H9 (cell line): Measurements from ENCODE around the gene WSCD2. TPM values are rescaled to one million over a fixed set of nuclear protein-coding genes. Genes with fewer than 3 reads are reported as not detected.

Source experiments
- DNase-seq: peaks from one replicate; pipeline ENCODE4 v3.0.0-alpha.2; 2017
- H2AFZ ChIP-seq: one replicate; pipeline ENCODE4 v1.6.1; 2013; ENCODE audit warnings: mild to moderate bottlenecking, low read length, control low read depth, moderate library complexity
- H2AK5ac ChIP-seq: 2 replicates; pipeline ENCODE4 v1.6.1; 2013; ENCODE audit warnings: low read length, control low read depth, mixed read lengths; ENCODE audit not compliant: insufficient read length
- H2BK120ac ChIP-seq: one replicate; pipeline ENCODE4 v1.6.1; 2013; ENCODE audit warnings: low read depth, mild to moderate bottlenecking, low read length, control low read depth, inconsistent platforms; ENCODE audit not compliant: poor library complexity, severe bottlenecking
- H2BK12ac ChIP-seq: 2 replicates; pipeline ENCODE4 v1.6.1; 2013; ENCODE audit warnings: low read length, control low read depth, mixed read lengths, low read depth; ENCODE audit not compliant: insufficient read length
- H2BK15ac ChIP-seq: 2 replicates; pipeline ENCODE4 v1.6.1; 2013; ENCODE audit warnings: low read depth, low read length, control low read depth
- H2BK20ac ChIP-seq: one replicate; pipeline ENCODE4 v1.6.1; 2013; ENCODE audit warnings: low read depth, mild to moderate bottlenecking, low read length, control low read depth, inconsistent platforms; ENCODE audit not compliant: poor library complexity, severe bottlenecking
- H2BK5ac ChIP-seq: 2 replicates; pipeline ENCODE4 v1.6.1; 2013; ENCODE audit warnings: low read length, control low read depth, mixed read lengths; ENCODE audit not compliant: insufficient read length
- H3K14ac ChIP-seq: 2 replicates; pipeline ENCODE4 v1.6.1; 2013; ENCODE audit warnings: low read length, control low read depth; ENCODE audit not compliant: insufficient read depth
- H3K18ac ChIP-seq: 2 replicates; pipeline ENCODE4 v1.6.1; 2013; ENCODE audit warnings: low read depth, mild to moderate bottlenecking, mixed read lengths, low read length, control low read depth; ENCODE audit not compliant: insufficient read length
- H3K23ac ChIP-seq: 2 replicates; pipeline ENCODE4 v1.6.1; 2013; ENCODE audit warnings: low read length, control low read depth, mixed read lengths, low read depth; ENCODE audit not compliant: insufficient read length
- H3K23me2 ChIP-seq: 2 replicates; pipeline ENCODE4 v1.6.1; 2013; ENCODE audit warnings: low read depth, mild to moderate bottlenecking, mixed read lengths, low read length, control low read depth; ENCODE audit not compliant: insufficient read length, poor library complexity, severe bottlenecking
- H3K27ac ChIP-seq: 2 replicates; pipeline ENCODE4 v1.5.1; 2013; ENCODE audit warnings: low read length, control low read depth, mixed read lengths, low read depth; ENCODE audit not compliant: insufficient read length
- H3K27me3 ChIP-seq: 2 replicates; pipeline ENCODE4 v1.6.1; 2013; ENCODE audit warnings: low read length, control low read depth, inconsistent platforms; ENCODE audit not compliant: insufficient read depth
- H3K4ac ChIP-seq: 2 replicates; pipeline ENCODE4 v1.6.1; 2013; ENCODE audit warnings: low read depth, mild to moderate bottlenecking, control low read depth, inconsistent platforms, low read length, moderate library complexity
- H3K4me1 ChIP-seq: 2 replicates; pipeline ENCODE4 v1.6.1; 2013; ENCODE audit warnings: low read length, control low read depth, inconsistent platforms; ENCODE audit not compliant: insufficient read depth
- H3K4me2 ChIP-seq: 2 replicates; pipeline ENCODE4 v1.6.1; 2013; ENCODE audit warnings: low read length, control low read depth, mixed read lengths; ENCODE audit not compliant: insufficient read length, insufficient read depth
- H3K56ac ChIP-seq: 2 replicates; pipeline ENCODE4 v1.6.1; 2013; ENCODE audit warnings: low read depth, mild to moderate bottlenecking, mixed read lengths, low read length, control low read depth; ENCODE audit not compliant: insufficient read length
- H3K79me1 ChIP-seq: 2 replicates; pipeline ENCODE4 v1.6.1; 2013; ENCODE audit warnings: low read depth, mild to moderate bottlenecking, moderate library complexity, low read length, control low read depth, inconsistent platforms; ENCODE audit not compliant: insufficient read depth, poor library complexity, severe bottlenecking
- H3K79me2 ChIP-seq: 2 replicates; pipeline ENCODE4 v1.6.1; 2013; ENCODE audit warnings: low read length, control low read depth, inconsistent platforms; ENCODE audit not compliant: insufficient read depth
- H3K9ac ChIP-seq: 2 replicates; pipeline ENCODE4 v1.6.1; 2013; ENCODE audit warnings: low read length, control low read depth, mixed read lengths; ENCODE audit not compliant: insufficient read length; ENCODE audit errors: extremely low read depth
- H3K9me3 ChIP-seq: one replicate; pipeline ENCODE4 v1.6.1; 2013; ENCODE audit warnings: low read depth, low read length, inconsistent platforms; ENCODE audit not compliant: control insufficient read depth
- H3T11ph ChIP-seq: one replicate; pipeline ENCODE4 v1.6.1; 2013; ENCODE audit warnings: mild to moderate bottlenecking, low read length, control low read depth, inconsistent platforms
- H4K20me1 ChIP-seq: one replicate; pipeline ENCODE4 v1.6.1; 2013; ENCODE audit not compliant: control insufficient read depth, insufficient read length, insufficient read depth
- H4K5ac ChIP-seq: 2 replicates; pipeline ENCODE4 v1.6.1; 2013; ENCODE audit warnings: low read depth, mild to moderate bottlenecking, mixed read lengths, low read length, control low read depth; ENCODE audit not compliant: insufficient read length
- H4K8ac ChIP-seq: replicated peaks from 2 replicates; pipeline ENCODE4 v1.6.1; 2013; ENCODE audit warnings: low read length, control low read depth, mixed read lengths, low read depth; ENCODE audit not compliant: insufficient read length
- H4K91ac ChIP-seq: 2 replicates; pipeline ENCODE4 v1.6.1; 2013; ENCODE audit warnings: low read depth, mild to moderate bottlenecking, moderate library complexity, mixed read lengths, low read length, control low read depth; ENCODE audit not compliant: insufficient read length
- H3K27ac Mint-ChIP-seq, 3 experiments: 2 replicates in 2 of 3; 3 replicates in 1 of 3; pipeline ENCODE4 v1.8.0; 2020 to 2021; ENCODE audit warnings: mixed read lengths in 3 of 3, mild to moderate bottlenecking in 1 of 3, moderate library complexity in 1 of 3
- H3K27me3 Mint-ChIP-seq: 2 replicates; pipeline ENCODE4 v1.8.0; 2021; ENCODE audit warnings: low read depth, mild to moderate bottlenecking, moderate library complexity, mixed read lengths
- H3K36me3 Mint-ChIP-seq, 3 experiments: 2 replicates in 2 of 3; 3 replicates in 1 of 3; pipeline ENCODE4 v1.8.0; 2020 to 2021; ENCODE audit warnings: low read depth in 3 of 3, mixed read lengths in 3 of 3; ENCODE audit not compliant: insufficient read depth in 1 of 3
- H3K4me1 Mint-ChIP-seq, 2 experiments: 2 replicates each; pipeline ENCODE4 v1.8.0; 2020; ENCODE audit warnings: mixed read lengths in 2 of 2
- H3K4me3 Mint-ChIP-seq, 2 experiments: 2 replicates in 1 of 2; 3 replicates in 1 of 2; pipeline ENCODE4 v1.8.0; 2020 to 2021; ENCODE audit warnings: mild to moderate bottlenecking in 2 of 2, mixed read lengths in 2 of 2, moderate library complexity in 1 of 2
- H3K9me3 Mint-ChIP-seq, 2 experiments: 2 replicates in 1 of 2; 3 replicates in 1 of 2; pipeline ENCODE4 v1.8.0; 2020; ENCODE audit warnings: mild to moderate bottlenecking in 2 of 2, mixed read lengths in 2 of 2, moderate library complexity in 1 of 2
- CTCF ChIP-seq: fragments of 200-600 bp; sonication (generic); conservative IDR thresholded peaks from 3 replicates; pipeline ENCODE4 v1.8.0; 2021; ENCODE audit warnings: antibody characterized with exemption, mild to moderate bottlenecking
- WGBS: extraction: QIAGEN DNeasy Blood & Tissue Kit; methylation state at CpG from one replicate; pipeline ENCODE4 v1.1.7; 2013; ENCODE audit warnings: missing lambda C conversion rate, low lambda C conversion rate, mixed read lengths; ENCODE audit not compliant: insufficient read length; ENCODE audit errors: extremely low coverage; 5-methylcytosine and 5-hydroxymethylcytosine counted together
- total RNA-seq: library from RNA; stranded (reverse); gene quantifications from 2 replicates; pipeline ENCODE4 v1.2.1, GENCODE V29; 2021

The WSCD2 gene
- total RNA-seq, 1 experiment from 2014 or later, result 0.92 TPM

- Histone ChIP-seq H3K23me2 (no peaks in the 10 kb centered on the region), H2BK120ac (no peak overlapping the region), H3K27me3 (no peaks in the 10 kb centered on the region; the same call in 1 of the 2 replicates), H2BK5ac (no peak overlapping the region), H3K79me1 (no peaks in the 10 kb centered on the region), H3K4ac (no peak overlapping the region), H4K5ac (no peak overlapping the region), H3K23ac (no peak overlapping the region), H2BK20ac (no peak overlapping the region), H2AFZ (no peak overlapping the region), H3K9me3 (no peaks in the 10 kb centered on the region), H4K91ac (no peak overlapping the region), H2BK15ac (no peak overlapping the region), H3K4me2 (no peak overlapping the region), H3K79me2 (no peaks in the 10 kb centered on the region), H3K56ac (no peak overlapping the region), H4K8ac (no peak overlapping the region), H3T11ph (no peak overlapping the region), H4K20me1 (no peaks in the 10 kb centered on the region), H3K14ac (no peak overlapping the region), H3K4me1 (peaks cover 3% of the 10 kb centered on the region; the same call in 1 of the 2 replicates), H3K27ac (no peak overlapping the region), H2BK12ac (no peak overlapping the region), H3K18ac (no peak overlapping the region), H3K9ac (no peak overlapping the region), H2AK5ac (no peak overlapping the region)
- Mint-ChIP-seq H3K4me3 (peak overlapping the region in 1 of 2 experiments; percentile 22; a peak in 2 of 5 replicates), H3K36me3 (peaks cover 0 to 13% (median 8%) of the 10 kb centered on the region in 3 experiments; a peak in 3 of 7 replicates), H3K27ac (peak overlapping the region; percentile 79 to 97 (median 79)), H3K4me1 (peaks cover 35 to 40% of the 10 kb centered on the region in 2 experiments), H3K27me3 (peaks cover 1% of the 10 kb centered on the region), H3K9me3 (peaks cover 11 to 16% of the 10 kb centered on the region in 2 experiments; a peak in 4 of 5 replicates)
- TF ChIP-seq CTCF, result no peak
- no CpG with 5 or more reads among the region's 5 CpGs for WGBS
- DNase-seq, result no peak
These were observed 106.3 kb downstream of the WSCD2 start for GRCh38 chr12:108235197-108235984.
